HAP-1 (cell line): ENCODE results near the gene AP3M1.

Experiments
- DNase-seq, 2 experiments: peaks; one replicate each; pipeline ENCODE4 v3.0.0-alpha.2; 2016 to 2020; ENCODE audit warnings: low spot score in 2 of 2
- H3K27me3 ChIP-seq: fragments of 250-450 bp; sonication (Bioruptor Pico); 2 replicates; pipeline ENCODE4 v1.5.1; 2020; ENCODE audit warnings: low read depth, mild to moderate bottlenecking, moderate library complexity
- H3K36me3 ChIP-seq: fragments of 250-450 bp; sonication (Bioruptor Pico); replicated peaks from 2 replicates; pipeline ENCODE4 v1.5.1; 2020; ENCODE audit warnings: mild to moderate bottlenecking
- H3K4me1 ChIP-seq: fragments of 250-450 bp; sonication (Bioruptor Pico); 2 replicates; pipeline ENCODE4 v1.5.1; 2020; ENCODE audit warnings: mild to moderate bottlenecking
- H3K4me3 ChIP-seq: fragments of 250-450 bp; sonication (Bioruptor Pico); 2 replicates; pipeline ENCODE4 v1.5.1; 2020; ENCODE audit warnings: mild to moderate bottlenecking, moderate library complexity
- H3K9me3 ChIP-seq: fragments of 250-450 bp; sonication (Bioruptor Pico); 2 replicates; pipeline ENCODE4 v1.5.1; 2020; ENCODE audit warnings: mild to moderate bottlenecking, moderate library complexity
- in situ Hi-C: fragments of 300-500 bp; cut with MboI; formaldehyde crosslinking; loops from 3 replicates; pipeline ENCODE4 v1.14.3; 2020; ENCODE audit warnings: low sequenced_read_pairs, inconsistent platforms, mixed read lengths

Gene AP3M1

DNA sequence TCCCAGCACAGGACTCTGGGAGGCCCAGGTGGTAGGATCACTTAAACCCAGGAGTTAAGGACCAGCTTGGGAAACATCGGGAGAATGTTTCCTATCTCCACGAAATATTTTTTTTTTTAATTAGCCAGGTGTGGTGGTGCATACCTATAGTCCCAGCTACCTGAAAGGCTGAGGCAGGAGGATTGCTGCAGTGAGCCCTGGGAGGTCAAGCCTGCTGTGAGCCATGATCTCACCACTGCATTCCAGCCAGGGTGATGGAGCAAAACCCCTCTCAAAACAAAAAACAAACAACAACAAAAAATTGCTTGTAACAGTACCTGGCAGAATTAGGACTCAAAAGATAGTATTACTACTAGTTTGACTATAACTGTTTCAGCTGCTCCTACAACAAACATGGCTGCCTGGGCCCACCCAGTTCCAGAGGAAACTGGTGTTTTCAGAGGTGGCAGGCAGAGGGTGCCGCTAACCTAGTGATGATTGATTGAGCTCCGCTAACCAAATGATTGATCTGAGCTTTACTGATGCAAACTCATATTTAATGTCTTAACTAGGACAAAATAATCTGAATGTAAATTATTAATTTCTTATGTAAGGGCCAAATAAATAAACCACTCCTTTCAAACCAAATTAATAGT, 57.0 kb downstream of the AP3M1 start:
- DNase-seq, result no peak
- H3K4me1 ChIP-seq, result no peaks in the 10 kb centered on the region
- H3K27me3 ChIP-seq, result no peaks in the 10 kb centered on the region
- H3K9me3 ChIP-seq, result no peaks in the 10 kb centered on the region
- H3K4me3 ChIP-seq, result no peak overlapping the region
- H3K36me3 ChIP-seq, result peaks cover 82% of the 10 kb centered on the region
- in situ Hi-C loops, result no loop called here

DNA sequence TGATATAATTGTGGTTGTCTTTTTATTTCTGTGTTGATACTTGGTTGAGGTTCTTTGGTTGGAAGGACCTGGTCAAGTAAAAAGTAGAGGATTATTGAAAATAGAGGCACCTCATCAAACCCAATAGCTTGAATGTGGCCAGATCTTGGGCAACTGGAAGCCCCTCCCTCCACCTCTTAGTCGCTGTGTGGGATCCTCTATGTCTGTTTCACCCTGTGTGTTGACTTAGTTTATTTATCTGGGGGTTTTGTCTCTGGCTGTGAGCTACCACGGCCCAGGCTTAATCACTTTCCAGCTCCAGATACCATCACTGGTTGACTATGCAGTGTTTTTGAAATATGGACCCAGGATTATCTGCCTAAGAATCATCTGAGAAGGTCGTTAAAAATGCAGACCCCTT, 58.3 kb downstream of the AP3M1 start:
- no peaks in the 10 kb centered on the region for H3K9me3 ChIP-seq
- in situ Hi-C loops, result no loop called here
- peaks cover 76% of the 10 kb centered on the region for H3K36me3 ChIP-seq

DNA sequence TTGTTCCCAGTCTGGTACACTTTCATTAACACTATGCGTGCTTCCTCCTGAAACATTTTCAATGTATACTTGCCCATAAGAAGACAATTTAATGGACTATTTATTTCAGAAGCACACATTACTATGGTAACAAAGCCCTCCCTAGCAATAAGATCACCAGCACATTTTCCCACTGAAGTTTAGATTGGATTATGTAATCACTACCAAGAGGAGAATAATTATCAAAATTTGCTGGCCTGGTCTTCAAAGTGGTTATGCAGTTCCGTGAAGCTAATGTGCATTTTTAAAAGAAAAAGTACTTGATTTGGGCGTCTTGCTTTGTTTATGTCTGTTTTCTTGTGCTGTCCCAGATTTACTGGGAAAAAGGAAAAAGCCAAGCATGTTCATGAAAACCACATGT, 61.9 kb downstream of the AP3M1 start:
- Histone ChIP-seq H3K4me3 (no peak overlapping the region), H3K27me3 (no peaks in the 10 kb centered on the region), H3K36me3 (peaks cover 47% of the 10 kb centered on the region), H3K9me3 (no peaks in the 10 kb centered on the region), H3K4me1 (no peaks in the 10 kb centered on the region)
- DNase-seq, result no peak
- in situ Hi-C loops, result no loop called here

More for the DNA sequence above, 58.3 kb downstream of the AP3M1 start:
- H3K4me1 ChIP-seq, result no peaks in the 10 kb centered on the region
- no peak for DNase-seq
- no peak overlapping the region for H3K4me3 ChIP-seq
- no peaks in the 10 kb centered on the region for H3K27me3 ChIP-seq

DNA sequence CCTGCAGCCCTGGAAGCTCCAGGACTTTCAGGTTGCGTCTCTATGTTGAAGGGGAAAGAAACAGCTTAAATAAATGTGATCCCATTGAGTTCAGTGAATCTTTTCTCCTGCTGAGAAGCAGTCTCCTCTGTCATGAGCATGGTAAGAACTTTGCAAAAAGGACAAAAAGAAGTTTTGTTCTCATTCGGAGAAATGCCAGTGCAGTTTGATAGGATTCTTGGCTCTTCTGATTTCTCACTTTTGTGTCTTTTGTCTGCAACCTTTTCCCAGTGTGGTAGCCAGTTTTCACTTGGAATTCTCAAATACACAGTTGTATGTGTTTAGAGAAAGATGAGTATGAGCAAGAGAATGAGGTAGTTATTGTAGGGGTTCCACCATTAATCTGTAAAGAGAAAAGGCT, 64.3 kb downstream of the AP3M1 start:
- H3K9me3 ChIP-seq, result no peaks in the 10 kb centered on the region
- H3K36me3 ChIP-seq, result peaks cover 51% of the 10 kb centered on the region
- H3K27me3 ChIP-seq, result no peaks in the 10 kb centered on the region
- no peak for DNase-seq
- in situ Hi-C loops, result no loop called here
- H3K4me1 ChIP-seq, result no peaks in the 10 kb centered on the region
- H3K4me3 ChIP-seq, result no peak overlapping the region

DNA sequence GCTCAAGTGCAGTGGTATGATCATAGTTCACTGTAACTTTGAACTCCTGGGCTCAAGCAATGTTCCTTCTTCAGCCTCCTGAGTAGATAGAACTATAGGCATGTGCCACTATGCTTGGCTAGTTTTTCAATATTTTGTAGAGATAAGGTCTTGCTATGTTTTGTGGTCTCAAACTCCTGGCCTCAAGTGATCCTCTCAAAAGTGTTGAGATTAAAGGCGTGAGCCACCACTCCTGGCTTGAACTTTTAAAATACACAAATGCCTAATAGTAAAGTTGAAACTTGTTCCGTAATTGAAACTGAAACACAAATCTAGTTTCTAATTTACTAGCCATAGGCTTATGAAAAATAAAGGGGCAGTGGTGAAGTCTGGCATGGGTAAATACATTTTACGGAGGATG, 65.7 kb downstream of the AP3M1 start:
- in situ Hi-C loops, result loop anchor here (5.0 kb wide), 1 partner anchor 198 kb away; no protein-coding TSS in a partner anchor
- no peak for DNase-seq
- Histone ChIP-seq H3K4me3 (no peak overlapping the region), H3K36me3 (peaks cover 43% of the 10 kb centered on the region), H3K9me3 (no peaks in the 10 kb centered on the region), H3K4me1 (peaks cover 1% of the 10 kb centered on the region; the same call in 1 of the 2 replicates), H3K27me3 (no peaks in the 10 kb centered on the region)

DNA sequence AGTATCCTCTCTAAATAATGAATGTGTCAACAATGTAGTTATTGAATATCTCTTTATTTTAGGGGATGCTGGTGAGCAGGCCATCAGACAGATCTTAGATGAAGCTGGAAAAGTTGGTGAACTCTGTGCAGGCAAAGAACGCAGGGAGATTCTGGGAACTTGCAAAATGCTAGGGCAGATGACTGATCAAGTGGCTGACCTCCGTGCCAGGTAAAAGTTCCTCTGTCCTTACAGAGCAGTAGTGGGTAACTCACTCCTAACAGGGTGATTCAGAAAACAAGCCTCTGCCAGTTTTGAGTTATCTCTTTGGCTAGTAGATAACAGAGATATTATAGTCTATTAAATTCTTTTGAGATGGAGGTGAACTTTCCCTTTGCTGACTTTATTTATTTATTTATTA, 67.3 kb downstream of the AP3M1 start:
- Histone ChIP-seq H3K9me3 (no peaks in the 10 kb centered on the region), H3K27me3 (no peaks in the 10 kb centered on the region), H3K4me3 (no peak overlapping the region), H3K36me3 (peaks cover 31% of the 10 kb centered on the region), H3K4me1 (peaks cover 8% of the 10 kb centered on the region; the same call in 1 of the 2 replicates)
- in situ Hi-C loops, result loop anchor here (5.0 kb wide), 1 partner anchor 196 kb away; no protein-coding TSS in a partner anchor
- no peak for DNase-seq

DNA sequence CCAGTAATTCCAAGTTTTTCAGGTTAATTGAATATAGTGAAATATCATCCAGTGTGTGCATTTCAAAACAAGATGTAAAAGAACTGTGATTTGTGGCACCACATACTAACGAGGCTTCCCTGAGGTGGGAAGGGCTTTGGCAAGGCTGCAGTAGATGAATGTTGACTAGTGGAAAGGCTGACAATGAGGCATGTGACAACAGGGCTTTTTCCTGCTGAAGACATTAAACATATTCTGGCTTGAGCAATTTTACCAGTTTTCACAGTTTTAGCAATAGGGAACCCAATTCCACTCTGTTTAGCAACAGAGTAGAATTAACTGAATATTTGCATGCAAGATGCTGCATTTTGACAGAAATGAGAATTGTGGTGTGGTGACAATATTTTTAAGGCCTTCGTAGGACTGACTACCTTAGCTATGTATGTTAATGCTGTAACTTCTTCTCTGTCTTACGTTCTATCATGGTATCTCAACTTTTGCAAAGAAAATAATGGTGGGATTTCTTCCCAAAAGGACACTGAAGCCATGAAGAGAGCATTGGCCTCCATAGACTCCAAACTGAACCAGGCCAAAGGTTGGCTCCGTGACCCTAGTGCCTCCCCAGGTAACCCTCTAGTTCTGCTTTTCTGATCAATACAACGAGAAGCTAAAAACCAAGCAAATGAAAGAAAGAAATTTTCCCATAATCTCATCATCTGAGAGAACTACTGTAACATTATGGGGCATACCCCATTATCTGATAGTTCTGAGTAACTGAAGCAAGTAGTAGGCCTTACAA, 68.5 kb downstream of the AP3M1 start:
- Histone ChIP-seq H3K9me3 (no peaks in the 10 kb centered on the region), H3K27me3 (no peaks in the 10 kb centered on the region), H3K4me3 (no peak overlapping the region), H3K4me1 (peaks cover 8% of the 10 kb centered on the region; the same call in 1 of the 2 replicates), H3K36me3 (peaks cover 29% of the 10 kb centered on the region)
- DNase-seq, result no peak
- in situ Hi-C loops, result loop anchor here (5.0 kb wide), 1 partner anchor 195 kb away; no protein-coding TSS in a partner anchor

DNA sequence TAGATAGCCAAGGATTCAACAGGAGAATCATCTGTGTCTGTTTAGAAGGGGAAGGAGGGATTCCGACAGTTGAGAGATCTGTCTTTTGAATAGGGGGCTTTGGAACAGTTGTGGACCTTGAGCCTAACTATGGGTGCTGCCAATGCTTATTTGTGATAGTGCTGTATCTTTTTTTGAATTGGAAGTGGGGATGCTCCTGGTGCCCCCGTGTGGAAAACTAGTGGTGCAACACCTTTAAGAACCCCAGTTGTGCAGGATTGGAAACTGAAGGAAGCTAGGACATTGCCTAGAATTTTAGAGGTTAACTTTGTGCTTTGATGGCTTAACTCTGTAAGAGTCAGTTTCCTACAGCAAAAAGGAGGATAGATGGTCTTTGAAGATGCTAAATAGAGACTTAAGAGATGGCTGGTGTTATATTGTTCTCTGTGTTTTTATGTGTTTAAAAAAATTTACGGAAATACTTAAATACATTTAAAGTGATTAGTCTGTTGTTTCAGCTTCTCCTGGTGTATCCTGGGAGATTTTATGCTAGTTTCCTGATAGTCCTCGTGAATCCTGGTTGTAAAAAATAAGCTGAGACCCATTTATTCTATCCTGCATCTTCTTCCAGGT, 69.3 kb downstream of the AP3M1 start:
- Histone ChIP-seq H3K27me3 (no peaks in the 10 kb centered on the region), H3K9me3 (no peaks in the 10 kb centered on the region), H3K4me1 (peaks cover 8% of the 10 kb centered on the region; the same call in 1 of the 2 replicates), H3K4me3 (no peak overlapping the region), H3K36me3 (peaks cover 29% of the 10 kb centered on the region)
- DNase-seq, result peak; percentile 57 to 65
- in situ Hi-C loops, result loop anchor here (5.0 kb wide), 1 partner anchor 194 kb away; no protein-coding TSS in a partner anchor

DNA sequence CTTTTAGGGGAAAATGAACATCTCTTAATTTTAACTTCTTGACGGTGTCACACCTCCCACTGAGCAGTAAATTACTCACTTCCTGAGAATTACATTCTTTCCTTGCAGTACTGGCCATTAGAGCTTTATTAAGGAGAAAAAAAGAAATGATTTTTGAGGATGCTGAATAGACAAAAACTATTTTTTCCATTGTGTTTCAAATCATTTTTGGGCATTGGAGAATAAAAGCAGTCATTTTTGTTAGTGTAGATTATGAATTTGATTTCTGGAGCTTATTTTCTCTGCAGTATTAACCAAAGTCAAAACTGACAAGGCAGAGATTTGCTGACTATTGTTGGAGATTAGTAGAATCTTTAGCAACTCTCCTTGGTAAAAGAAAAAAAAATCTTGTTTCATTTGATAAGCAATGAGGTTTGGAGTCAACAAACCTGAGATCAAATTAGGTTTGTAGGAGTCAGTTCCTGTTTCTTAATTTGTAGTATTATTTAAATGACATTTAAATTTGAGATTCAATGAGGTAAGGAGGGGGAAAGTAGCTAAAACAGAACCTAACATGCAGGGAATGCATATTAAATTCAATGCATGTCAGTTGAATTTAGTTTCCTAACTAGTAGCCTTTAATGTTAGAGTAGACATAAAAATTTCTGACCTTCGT, 70.6 kb downstream of the AP3M1 start:
- Histone ChIP-seq H3K4me3 (no peak overlapping the region), H3K27me3 (no peaks in the 10 kb centered on the region), H3K9me3 (no peaks in the 10 kb centered on the region), H3K36me3 (peaks cover 32% of the 10 kb centered on the region), H3K4me1 (peaks cover 8% of the 10 kb centered on the region; the same call in 1 of the 2 replicates)
- DNase-seq, result no peak
- in situ Hi-C loops, result loop anchor here (5.0 kb wide), 1 partner anchor 193 kb away; no protein-coding TSS in a partner anchor

DNA sequence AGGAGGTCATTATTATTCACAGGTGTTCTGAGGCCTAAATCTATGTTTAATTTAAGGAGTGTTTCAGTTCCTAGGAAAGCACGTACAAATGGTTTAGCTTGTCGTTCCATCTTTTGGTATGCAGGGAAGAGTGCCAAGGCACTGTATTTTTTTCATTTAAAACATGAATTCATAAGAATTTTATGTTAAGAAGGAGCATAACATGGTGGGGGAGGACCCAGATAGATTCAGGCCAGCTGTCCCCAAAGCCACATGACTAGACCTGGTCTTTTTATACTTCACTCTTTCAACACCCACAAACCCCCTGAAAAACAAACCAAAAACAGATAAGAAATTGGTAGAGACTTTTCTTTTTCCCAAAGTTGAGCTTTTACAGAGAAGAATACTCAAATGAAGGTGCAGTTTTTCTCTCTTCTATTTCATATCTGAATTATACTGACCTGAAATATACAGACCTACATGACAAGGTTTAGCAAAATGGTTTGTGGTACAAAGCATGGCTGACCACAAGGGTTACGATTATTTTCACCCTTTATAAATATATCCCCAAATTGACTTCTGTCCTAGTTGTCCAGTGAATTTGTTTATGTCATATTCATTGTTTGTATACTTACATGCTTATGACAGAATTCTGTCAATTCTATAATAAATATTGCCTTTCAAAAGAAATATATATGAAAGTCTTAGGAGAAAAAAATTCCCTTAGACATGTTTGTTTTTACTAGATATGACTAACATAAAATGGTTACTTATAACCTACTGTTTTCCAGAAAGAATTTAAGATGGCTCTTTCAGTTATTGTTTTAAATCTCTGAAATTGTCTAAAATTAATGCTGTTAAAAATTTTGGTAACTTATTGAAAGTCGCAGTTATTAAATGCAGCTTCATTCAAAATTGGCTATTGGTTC, 71.3 kb downstream of the AP3M1 start:
- peaks cover 8% of the 10 kb centered on the region; the same call in 1 of the 2 replicates for H3K4me1 ChIP-seq
- peaks cover 38% of the 10 kb centered on the region for H3K36me3 ChIP-seq
- in situ Hi-C loops, result no loop called here
- H3K4me3 ChIP-seq, result no peak overlapping the region
- no peak for DNase-seq
- no peaks in the 10 kb centered on the region for H3K9me3 ChIP-seq
- H3K27me3 ChIP-seq, result no peaks in the 10 kb centered on the region

DNA sequence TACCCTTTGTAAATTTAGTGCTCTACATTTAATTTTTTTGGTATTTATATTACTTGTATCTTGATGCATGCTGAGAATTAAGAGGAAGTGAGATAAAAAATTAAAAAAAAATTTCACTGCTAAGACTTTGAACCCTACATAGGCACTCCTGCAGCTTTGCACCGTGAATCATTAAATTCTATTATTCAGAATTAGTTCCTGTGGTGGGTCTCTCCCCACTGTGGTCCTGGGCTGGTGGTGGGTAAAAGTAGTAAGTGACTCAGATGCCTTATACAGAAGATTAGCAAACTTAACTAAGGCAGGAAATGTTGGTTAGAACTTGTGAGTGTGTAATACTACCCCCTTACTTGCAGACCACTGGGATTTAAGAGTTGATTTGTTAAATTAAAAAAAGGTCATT, 72.6 kb downstream of the AP3M1 start:
- H3K4me3 ChIP-seq, result no peak overlapping the region
- no peaks in the 10 kb centered on the region for H3K9me3 ChIP-seq
- in situ Hi-C loops, result no loop called here
- no peak for DNase-seq
- H3K4me1 ChIP-seq, result peaks cover 8% of the 10 kb centered on the region; the same call in 1 of the 2 replicates
- peaks cover 46% of the 10 kb centered on the region for H3K36me3 ChIP-seq
- H3K27me3 ChIP-seq, result no peaks in the 10 kb centered on the region

DNA sequence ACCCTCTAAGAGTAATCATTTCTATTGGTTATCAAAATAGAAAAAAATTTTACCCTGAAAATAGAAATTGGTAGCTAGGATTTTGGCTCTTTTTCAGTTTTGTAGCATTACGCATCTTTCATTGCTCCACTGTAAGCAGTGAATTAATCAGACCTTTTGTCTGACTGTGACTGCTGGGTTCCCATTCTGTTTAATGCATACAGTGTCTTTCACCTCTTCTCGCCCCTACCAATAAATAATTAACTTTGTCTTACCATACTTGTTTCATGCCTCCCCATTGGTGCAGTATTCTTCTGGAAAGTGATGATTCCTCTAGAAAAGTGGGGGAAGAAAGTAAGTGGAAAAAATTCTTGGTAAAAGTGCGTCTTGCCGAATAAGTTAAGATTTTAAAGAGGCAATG, 73.2 kb downstream of the AP3M1 start:
- in situ Hi-C loops, result no loop called here
- H3K4me1 ChIP-seq, result peaks cover 8% of the 10 kb centered on the region; the same call in 1 of the 2 replicates
- no peak for DNase-seq
- no peaks in the 10 kb centered on the region for H3K9me3 ChIP-seq
- peaks cover 44% of the 10 kb centered on the region for H3K36me3 ChIP-seq
- no peaks in the 10 kb centered on the region for H3K27me3 ChIP-seq
- H3K4me3 ChIP-seq, result no peak overlapping the region

DNA sequence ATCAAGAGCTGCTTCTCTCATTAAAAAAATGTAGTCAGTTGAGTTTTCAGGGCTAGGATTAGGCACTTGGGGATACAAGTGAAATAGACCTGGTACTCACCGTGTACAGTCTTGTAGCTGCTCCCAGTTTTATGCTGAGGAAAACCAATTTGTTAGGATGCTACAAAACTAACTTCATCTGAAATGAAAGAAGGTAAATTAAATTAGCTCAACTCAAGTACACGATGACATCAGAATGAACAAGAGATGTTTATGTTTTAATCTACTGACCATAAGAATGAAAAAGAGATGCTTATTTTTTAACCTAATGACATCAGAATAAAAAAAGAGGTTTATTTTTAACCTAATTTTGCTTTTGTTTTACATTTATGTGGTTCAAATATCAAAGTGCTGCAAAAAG, 73.7 kb downstream of the AP3M1 start:
- Histone ChIP-seq H3K4me3 (no peak overlapping the region), H3K9me3 (no peaks in the 10 kb centered on the region), H3K36me3 (peaks cover 44% of the 10 kb centered on the region), H3K27me3 (no peaks in the 10 kb centered on the region), H3K4me1 (peaks cover 8% of the 10 kb centered on the region; the same call in 1 of the 2 replicates)
- in situ Hi-C loops, result no loop called here
- no peak for DNase-seq
